Mammary epithelial cell (primary cell): Measurements from ENCODE around the gene EXOC2.

Experiments used
- CTCF ChIP-seq, 2 donors: IDR thresholded peaks in 1 of 2; conservative IDR thresholded peaks in 1 of 2; 2 replicates each; pipeline ENCODE4 v1.5.1; 2011 to 2012; ENCODE audit warnings: inconsistent platforms in 2 of 2, low read length in 2 of 2, mild to moderate bottlenecking in 2 of 2, control low read depth in 1 of 2, low read depth in 1 of 2; ENCODE audit not compliant: insufficient read depth in 1 of 2; ENCODE audit errors: extremely low read depth in 1 of 2
- EZH2 ChIP-seq: IDR thresholded peaks from 2 replicates; pipeline ENCODE4 v1.6.1; 2012; ENCODE audit warnings: low read length, inconsistent platforms, borderline replicate concordance

- TF ChIP-seq EZH2 (no peak), CTCF (conservative IDR thresholded peaks at IDR 0.05 in 1 of 2, IDR thresholded peaks at IDR 0.05 in 1 of 2; ENCODE audit: extremely low read depth in 1 of 2, insufficient read depth in 1 of 2, low read depth in 1 of 2, low read length in 2 of 2) (no peak)
Observed at GRCh38 chr6:505374-505773, 187.6 kb downstream of the EXOC2 start.
